NK-92 (cell line): ENCODE results near the gene TENT5C.

Experiments
- DNase-seq: peaks from one replicate; lab custom pipeline; 2025; ENCODE audit not compliant: unreplicated experiment; lab: John Stamatoyannopoulos, UW

The TENT5C gene

DNA sequence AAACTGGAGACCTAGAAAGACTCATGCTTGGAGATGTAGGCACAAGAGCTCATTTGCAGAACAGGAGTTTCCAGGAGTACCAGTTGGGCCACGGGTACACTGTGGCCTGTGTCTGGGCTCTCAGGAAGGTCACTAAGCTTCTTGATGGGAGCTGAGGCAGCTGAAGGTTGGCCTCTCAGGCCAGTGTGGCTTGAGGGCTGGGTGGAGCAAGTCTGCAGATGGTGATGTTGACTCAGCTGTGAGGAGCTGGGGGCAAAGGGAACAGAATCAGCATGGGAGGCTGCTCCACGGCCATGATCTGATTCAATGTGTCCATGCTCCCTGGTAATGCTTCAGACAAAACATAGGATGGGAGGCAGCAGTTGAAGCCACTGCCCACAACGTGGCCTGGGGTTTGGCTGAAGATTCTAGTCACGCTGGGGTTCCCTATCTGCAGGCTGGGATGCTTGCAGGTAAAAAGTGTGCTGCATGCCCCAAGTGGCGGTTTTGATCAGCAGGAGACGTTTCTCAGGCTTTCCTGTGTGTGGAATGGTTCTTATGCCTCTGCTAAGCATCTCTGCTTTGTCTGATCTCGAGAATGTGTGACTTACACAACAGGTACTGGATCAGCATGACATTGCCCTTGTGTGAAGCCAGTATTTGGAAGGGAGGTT, 15.4 kb upstream of the TENT5C start:
- DNase-seq = no peak

GRCh38 chr1:117591252-117591651, 14.6 kb upstream of the TENT5C start:
- no peak for DNase-seq

DNA sequence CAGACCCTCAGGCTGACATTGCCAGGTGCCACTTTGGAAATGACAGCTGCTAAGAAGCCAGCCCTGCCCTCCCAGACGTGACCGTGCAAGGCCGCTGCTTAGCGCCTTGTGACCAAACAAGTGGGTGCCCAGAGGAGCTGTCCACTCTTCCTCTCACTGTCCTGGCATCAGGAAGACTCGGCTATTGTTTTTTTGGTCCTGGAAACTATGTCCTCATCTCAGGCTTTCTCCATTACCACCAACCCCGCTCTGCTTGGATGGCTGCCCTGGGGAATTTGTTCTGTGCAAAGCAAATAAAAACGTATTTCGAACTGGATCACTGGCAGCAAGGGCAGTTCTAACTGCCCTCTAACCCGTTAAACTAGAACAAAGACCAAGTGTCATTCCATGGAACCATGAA, 13.7 kb upstream of the TENT5C start:
- no peak for DNase-seq

GRCh38 chr1:117594261-117594990, 11.4 kb upstream of the TENT5C start:
- DNase-seq = no peak

GRCh38 chr1:117596023-117596720, 9.7 kb upstream of the TENT5C start:
- no peak for DNase-seq

- no peak for DNase-seq
These were observed 7.4 kb upstream of the TENT5C start for GRCh38 chr1:117598489-117598888.

GRCh38 chr1:117599286-117600221, 6.3 kb upstream of the TENT5C start:
- DNase-seq = no peak

- no peak for DNase-seq
These were observed 5.4 kb upstream of the TENT5C start for GRCh38 chr1:117600325-117600943.

- DNase-seq = no peak
These were observed 4.9 kb upstream of the TENT5C start for GRCh38 chr1:117600966-117601365.

DNA sequence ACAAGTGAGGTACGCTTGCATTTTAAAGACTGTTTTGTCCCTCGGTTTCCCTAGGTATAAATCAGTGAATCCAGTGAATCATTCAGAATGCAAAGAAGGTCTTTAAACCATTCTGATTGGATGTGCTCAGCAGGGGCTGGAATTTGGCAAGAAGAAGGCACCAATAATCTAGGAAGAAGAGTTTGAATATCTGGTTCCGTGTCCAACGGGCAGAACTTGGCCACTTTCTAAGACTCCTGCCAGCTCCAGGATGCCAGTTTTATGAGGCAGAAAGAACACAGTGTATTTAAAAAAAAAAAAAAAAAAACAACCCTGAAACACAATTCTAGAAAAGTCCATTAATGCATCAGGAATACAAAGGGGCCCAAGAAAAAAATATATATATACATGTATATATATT, 3.0 kb upstream of the TENT5C start:
- DNase-seq = no peak

DNA sequence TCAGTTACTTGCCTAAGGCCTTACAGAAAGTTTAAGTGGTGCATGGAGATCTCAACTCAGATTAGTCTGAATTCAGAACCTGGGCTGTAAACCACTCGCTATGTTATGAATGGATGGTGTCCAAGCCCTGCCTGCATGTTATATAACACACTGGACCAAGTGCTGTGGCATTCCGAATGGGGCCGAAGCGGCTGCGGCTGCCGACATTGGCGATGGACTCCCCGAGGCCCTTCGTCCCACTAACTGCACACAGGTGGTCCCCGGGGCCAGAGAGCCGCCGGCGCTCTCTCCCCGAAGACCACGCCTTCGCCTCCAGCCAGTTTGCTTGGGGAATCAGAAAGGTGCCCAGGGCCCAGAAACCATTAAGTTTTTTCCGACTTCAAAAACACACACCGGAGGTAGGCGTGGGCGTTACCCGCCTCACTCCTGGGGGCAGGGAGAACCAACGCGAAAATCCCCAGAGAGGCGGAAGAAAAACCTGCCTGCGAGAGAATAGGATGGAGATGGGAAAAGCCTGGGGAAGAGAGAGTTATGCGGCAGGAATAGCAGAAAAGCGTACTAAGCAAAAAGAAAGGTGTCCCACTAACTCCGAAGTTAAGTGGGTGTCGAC, 579 bp upstream of the TENT5C start:
- no peak for DNase-seq

GRCh38 chr1:117606649-117607430, 992 bp downstream of the TENT5C start:
- no peak for DNase-seq

DNA sequence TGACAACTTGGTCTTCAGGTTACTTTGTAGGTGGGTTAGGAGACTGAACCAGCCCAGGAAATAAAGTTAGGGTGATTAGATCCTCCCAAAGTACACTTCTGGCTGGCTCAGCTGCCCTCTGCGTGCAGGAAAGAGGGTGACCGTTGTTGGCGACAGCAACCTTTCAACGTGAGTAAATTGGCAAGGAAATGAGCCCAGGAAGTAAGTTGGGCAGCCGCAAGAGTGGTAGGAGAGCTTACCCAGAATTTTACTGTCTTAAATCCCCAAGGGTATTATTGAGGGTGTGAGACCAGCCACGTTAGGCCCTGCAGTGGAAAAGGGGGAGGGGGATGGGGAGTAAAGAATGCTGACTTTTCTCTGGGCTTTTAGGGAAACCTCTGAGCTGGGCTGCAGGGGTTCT, 1.6 kb downstream of the TENT5C start:
- no peak for DNase-seq

DNA sequence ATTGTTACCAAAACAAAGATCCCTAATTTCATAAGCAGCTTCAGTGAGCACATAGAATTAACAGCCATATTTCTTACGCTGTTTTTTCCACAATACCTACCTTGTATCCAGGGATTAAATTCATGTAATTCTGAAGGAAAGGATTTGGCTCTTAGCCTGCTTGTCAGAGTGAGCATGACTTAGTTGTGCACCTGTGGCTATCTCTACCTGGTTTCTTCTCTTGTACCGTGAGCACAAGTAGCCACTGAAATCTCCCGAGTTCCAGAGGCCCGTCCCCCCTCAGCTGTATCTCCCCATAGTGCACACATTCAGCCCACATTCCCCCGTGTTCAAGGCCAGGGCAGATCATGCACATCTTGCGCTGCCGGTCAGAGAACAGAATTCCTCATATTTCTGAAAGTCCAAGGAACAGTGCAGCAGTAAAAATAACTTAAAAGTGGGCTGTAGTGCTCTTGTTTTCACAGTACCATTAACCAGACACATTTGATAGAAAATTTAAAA, 2.3 kb downstream of the TENT5C start:
- no peak for DNase-seq

GRCh38 chr1:117608758-117609157, 2.9 kb downstream of the TENT5C start:
- no peak for DNase-seq

DNA sequence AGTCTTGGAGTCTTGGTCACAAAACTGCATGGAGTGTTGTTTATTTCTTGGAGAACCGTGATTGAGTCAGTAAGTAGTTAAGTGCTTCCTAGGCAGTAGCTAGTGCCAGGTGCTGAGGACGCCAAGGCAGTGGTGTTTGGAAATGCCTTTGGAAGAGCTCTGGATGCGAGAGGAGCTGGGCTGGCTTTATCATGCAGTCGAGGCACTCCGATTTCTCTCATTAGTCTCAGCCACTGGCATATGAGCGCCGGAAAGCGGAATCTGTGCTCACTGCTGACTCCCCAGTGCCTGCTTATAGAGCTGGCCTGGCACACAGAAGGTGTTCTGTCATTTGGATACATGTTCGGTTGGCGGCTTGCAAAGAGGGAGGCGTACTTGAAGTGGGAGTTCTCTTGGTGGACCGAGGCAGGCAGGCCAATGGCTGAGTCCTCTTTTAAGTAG, 3.6 kb downstream of the TENT5C start:
- no peak for DNase-seq

DNA sequence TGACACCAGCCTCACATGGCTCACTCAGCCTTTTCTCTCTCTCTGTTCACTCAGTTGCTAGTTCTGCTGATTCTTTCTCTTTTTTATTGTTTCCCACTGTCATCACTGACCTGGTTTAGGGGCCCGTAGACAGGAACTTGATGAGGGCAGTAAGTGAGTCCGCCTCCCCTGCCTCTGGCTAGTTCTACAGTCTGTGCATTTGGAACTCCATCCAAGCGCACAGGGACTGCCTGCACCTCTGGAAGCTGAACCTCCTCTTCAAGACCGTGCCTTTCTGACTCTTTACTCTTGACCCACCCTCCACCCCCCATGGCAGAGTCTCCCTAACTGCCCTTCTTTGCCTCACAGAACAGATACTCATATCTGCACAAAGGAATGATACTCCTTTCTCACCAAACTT, 4.2 kb downstream of the TENT5C start:
- DNase-seq = no peak

DNA sequence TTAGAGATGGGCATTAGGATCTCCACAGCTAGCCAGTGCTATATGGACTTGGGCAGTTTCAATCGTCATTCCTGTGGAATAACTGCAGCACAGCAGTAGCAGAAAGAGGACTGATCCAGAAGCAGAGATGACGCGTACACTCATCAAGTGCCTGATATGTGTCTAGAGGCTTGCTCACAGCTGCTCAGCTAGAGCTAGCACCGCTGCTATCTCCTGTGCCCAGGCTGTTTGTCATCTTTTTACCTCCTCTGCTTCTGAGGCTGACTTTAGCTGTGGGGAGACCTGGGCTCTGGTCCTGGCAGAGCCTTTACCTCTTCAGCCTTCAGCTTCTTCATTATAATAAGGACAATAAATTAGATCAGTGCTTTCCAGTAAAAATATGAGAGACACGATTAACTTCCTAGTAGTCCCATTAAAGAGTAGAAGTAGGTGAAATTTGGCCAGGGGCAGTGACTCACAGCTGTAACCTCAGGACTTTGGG, 5.3 kb downstream of the TENT5C start:
- DNase-seq = no peak

GRCh38 chr1:117611894-117612483, 6.1 kb downstream of the TENT5C start:
- no peak for DNase-seq
